Measurements from ENCODE around the gene ERGIC2.
"Not testable (repeated sequence)": the region's sequence is repeated elsewhere in the genome, so short reads cannot be mapped to it uniquely, and the experiment has no call there.

ERGIC2 gene

GRCh38 chr12:29291226-29291625 is 89.7 kb downstream of the ERGIC2 start:
- DNase-seq = no peak

- not testable (repeated sequence) for DNase-seq
Observed at GRCh38 chr12:29290475-29290874, 90.5 kb downstream of the ERGIC2 start.

- no peak for DNase-seq
Observed at GRCh38 chr12:29288031-29288430, 92.9 kb downstream of the ERGIC2 start.

GRCh38 chr12:29287622-29288021 is 93.3 kb downstream of the ERGIC2 start:
- DNase-seq = no peak
